Muscle of leg (tissue), 11 donors: Measurements from ENCODE around the gene PRKCSH. TPM values are rescaled to one million over a fixed set of nuclear protein-coding genes. Genes with fewer than 3 reads are reported as not detected.

Experiments
- DNase-seq: peaks from one replicate; pipeline ENCODE4 v3.0.0; 2013
- H3K27ac ChIP-seq: one replicate; pipeline ENCODE4 v1.5.1; 2013; ENCODE audit warnings: mild to moderate bottlenecking, low read length, control low read depth
- H3K27me3 ChIP-seq: one replicate; pipeline ENCODE4 v1.6.1; 2013; ENCODE audit warnings: low read length; ENCODE audit not compliant: control insufficient read depth, insufficient read depth
- H3K36me3 ChIP-seq: one replicate; pipeline ENCODE4 v1.6.1; 2013; ENCODE audit warnings: low read length; ENCODE audit not compliant: control insufficient read depth, insufficient read depth
- H3K4me1 ChIP-seq: one replicate; pipeline ENCODE4 v1.6.1; 2013; ENCODE audit warnings: low read length; ENCODE audit not compliant: control insufficient read depth, insufficient read depth
- H3K4me3 ChIP-seq: one replicate; pipeline ENCODE4 v1.5.1; 2013; ENCODE audit warnings: low read length, control low read depth
- H3K9me3 ChIP-seq: replicated peaks from 2 replicates; pipeline ENCODE4 v1.6.1; 2013; ENCODE audit warnings: low read depth, low read length; ENCODE audit not compliant: control insufficient read depth
- WGBS: methylation state at CpG from one replicate; pipeline ENCODE4 v1.1.5; 2013; ENCODE audit warnings: missing lambda C conversion rate; ENCODE audit not compliant: insufficient coverage; 5-methylcytosine and 5-hydroxymethylcytosine counted together
- polyA plus RNA-seq, 8 donors: library from polyadenylated mRNA; unstranded; fragments of 120-200 nt; gene quantifications; one replicate each; pipeline versions ENCODE4 v1.2.1 to v1.2.3, GENCODE V29; 2013; ENCODE audit warnings: inconsistent platforms in 1 of 8, low replicate concordance in 1 of 8; ENCODE audit not compliant: insufficient read length in 8 of 8, insufficient read depth in 1 of 8
- total RNA-seq: library from RNA; stranded (reverse); fragments of 120-200 nt; gene quantifications from one replicate; pipeline ENCODE4 v1.2.4, GENCODE V29; 2013

The PRKCSH gene
- total and polyA plus RNA-seq, 9 donors, result 80.5 to 260 (median 197) TPM

DNA sequence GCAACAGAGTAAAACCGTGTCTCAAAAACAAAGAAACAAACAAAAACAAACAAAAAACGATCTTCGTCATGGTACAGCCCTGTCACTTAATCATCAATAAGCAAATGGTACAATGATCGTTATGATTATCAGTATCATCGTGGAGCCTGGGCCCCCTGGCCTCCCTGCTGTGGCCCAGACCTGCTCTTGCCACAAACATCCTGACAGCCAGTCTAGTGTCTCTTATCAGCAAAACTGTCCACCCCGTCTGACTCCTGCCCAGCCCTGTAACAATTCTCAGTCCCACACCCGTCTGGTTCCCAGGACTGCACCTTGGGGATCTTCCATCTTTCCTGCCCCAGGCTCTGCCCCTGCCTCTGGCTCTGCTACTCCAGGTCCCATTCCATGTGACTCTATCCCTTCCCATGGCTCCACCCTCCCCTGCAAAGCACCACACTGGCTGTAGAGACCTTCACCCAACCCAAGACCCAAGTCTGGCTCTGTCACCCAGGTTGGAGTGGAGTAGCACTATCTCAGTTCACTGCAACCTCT is 64.5 kb downstream of the PRKCSH start:
- no peaks in the 10 kb centered on the region for H3K9me3 ChIP-seq
- no peak overlapping the region for H3K27ac ChIP-seq
- no peak overlapping the region for H3K4me3 ChIP-seq
- H3K36me3 ChIP-seq, result peaks cover 17% of the 10 kb centered on the region
- H3K4me1 ChIP-seq, result peaks cover 14% of the 10 kb centered on the region
- H3K27me3 ChIP-seq, result no peaks in the 10 kb centered on the region
- WGBS, result 85% methylated on average over 7 of the region's 7 CpGs
- no peak for DNase-seq

Other genes with a start within 250 kb of the PRKCSH start
- gene KANK2, start 238.1 kb upstream of the PRKCSH start, total RNA-seq, result 71.5 TPM
- gene KANK2, start 238.1 kb upstream of the PRKCSH start, polyA plus RNA-seq, result 100 to 1,000 TPM in 7 of 8 donors, 10 to 100 TPM in 1; 88.4 to 150 (median 117) TPM
- gene ANGPTL8, start 196.0 kb upstream of the PRKCSH start, total RNA-seq, result 0.44 TPM
- under 1 TPM in 6 of 8 donors, not detected in 2; 0.18 to 0.53 (median 0.45) TPM for gene ANGPTL8, start 196.0 kb upstream of the PRKCSH start, polyA plus RNA-seq
- gene DOCK6, start 173.1 kb upstream of the PRKCSH start, total RNA-seq, result 23.7 TPM
- gene DOCK6, start 173.1 kb upstream of the PRKCSH start, polyA plus RNA-seq, result 10 to 100 TPM; 25.4 to 53.7 (median 41.9) TPM
- gene TSPAN16, start 139.5 kb upstream of the PRKCSH start, total RNA-seq, result not detected
- not detected for gene TSPAN16, start 139.5 kb upstream of the PRKCSH start, polyA plus RNA-seq
- gene RAB3D, start 96.0 kb upstream of the PRKCSH start, total RNA-seq, result 4.3 TPM
- gene RAB3D, start 96.0 kb upstream of the PRKCSH start, polyA plus RNA-seq, result 10 to 100 TPM in 1 of 8 donors, 1 to 10 TPM in 7; 4.1 to 10.7 (median 6.6) TPM
- gene TMEM205, start 89.4 kb upstream of the PRKCSH start, total RNA-seq, result 48.2 TPM
- 10 to 100 TPM; 40.1 to 53.6 (median 45.5) TPM for gene TMEM205, start 89.4 kb upstream of the PRKCSH start, polyA plus RNA-seq
- 5.2 TPM for gene CCDC159, start 89.1 kb upstream of the PRKCSH start, total RNA-seq
- gene CCDC159, start 89.1 kb upstream of the PRKCSH start, polyA plus RNA-seq, result 10 to 100 TPM in 2 of 8 donors, 1 to 10 TPM in 6; 5.1 to 13.7 (median 8.3) TPM
- gene PLPPR2, start 80.2 kb upstream of the PRKCSH start, total RNA-seq, result 4.8 TPM
- gene PLPPR2, start 80.2 kb upstream of the PRKCSH start, polyA plus RNA-seq, result 10 to 100 TPM; 11.0 to 16.7 (median 13.1) TPM
- gene SWSAP1, start 61.0 kb upstream of the PRKCSH start, total RNA-seq, result 1.3 TPM
- 1 to 10 TPM; 1.4 to 1.9 (median 1.7) TPM for gene SWSAP1, start 61.0 kb upstream of the PRKCSH start, polyA plus RNA-seq
- 3.0 TPM for gene EPOR, start 51.3 kb upstream of the PRKCSH start, total RNA-seq
- 1 to 10 TPM; 2.4 to 5.3 (median 3.7) TPM for gene EPOR, start 51.3 kb upstream of the PRKCSH start, polyA plus RNA-seq
- gene RGL3, start 16.3 kb upstream of the PRKCSH start, total RNA-seq, result 0.31 TPM
- gene RGL3, start 16.3 kb upstream of the PRKCSH start, polyA plus RNA-seq, result 1 to 10 TPM in 1 of 8 donors, under 1 TPM in 7; 0.12 to 2.3 (median 0.43) TPM
- gene ODAD3, start 514 bp upstream of the PRKCSH start, total RNA-seq, result 0.22 TPM
- gene ODAD3, start 514 bp upstream of the PRKCSH start, polyA plus RNA-seq, result under 1 TPM; 0.11 to 0.49 (median 0.21) TPM
- gene ELAVL3, start 45.4 kb downstream of the PRKCSH start, total RNA-seq, result 0.09 TPM
- gene ELAVL3, start 45.4 kb downstream of the PRKCSH start, polyA plus RNA-seq, result under 1 TPM in 6 of 8 donors, not detected in 2; 0.05 to 0.16 (median 0.10) TPM
- gene ZNF653, start 70.2 kb downstream of the PRKCSH start, total RNA-seq, result 3.4 TPM
- 1 to 10 TPM; 4.4 to 8.3 (median 5.9) TPM for gene ZNF653, start 70.2 kb downstream of the PRKCSH start, polyA plus RNA-seq
- 39.6 TPM for gene ECSIT, start 93.5 kb downstream of the PRKCSH start, total RNA-seq
- gene ECSIT, start 93.5 kb downstream of the PRKCSH start, polyA plus RNA-seq, result 10 to 100 TPM; 41.6 to 51.4 (median 44.5) TPM
- gene CNN1, start 103.2 kb downstream of the PRKCSH start, total RNA-seq, result 72.4 TPM
- 100 to 1,000 TPM in 2 of 8 donors, 10 to 100 TPM in 6; 40.4 to 144 (median 72.4) TPM for gene CNN1, start 103.2 kb downstream of the PRKCSH start, polyA plus RNA-seq
- 32.3 TPM for gene ELOF1, start 123.6 kb downstream of the PRKCSH start, total RNA-seq
- gene ELOF1, start 123.6 kb downstream of the PRKCSH start, polyA plus RNA-seq, result 10 to 100 TPM; 33.5 to 43.3 (median 38.8) TPM
- gene ACP5, start 142.0 kb downstream of the PRKCSH start, total RNA-seq, result 1.8 TPM
- gene ACP5, start 142.0 kb downstream of the PRKCSH start, polyA plus RNA-seq, result 1 to 10 TPM in 7 of 8 donors, under 1 TPM in 1; 0.81 to 4.9 (median 1.5) TPM
- gene ZNF627, start 161.8 kb downstream of the PRKCSH start, total RNA-seq, result 20.5 TPM
- 10 to 100 TPM; 11.1 to 16.1 (median 12.9) TPM for gene ZNF627, start 161.8 kb downstream of the PRKCSH start, polyA plus RNA-seq